ENCODE measurements around the gene SHKBP1.

Gene SHKBP1

GRCh38 chr19:40576585-40577451 is at the start of gene SHKBP1:
TSS of gene SHKBP1 (plus strand) at chr19:40576873. CDS start at chr19:40576900, 27 bp downstream.
- no peak for TF ChIP-seq CTCF (conservative IDR thresholded peaks at IDR 0.05; ENCODE audit: low read depth, low read length)
- peak within 1 kb of the TSS; percentile 69 for H3K4me3 ChIP-seq (ENCODE audit: low read depth, low read length)
- DNase-seq (ENCODE audit: low read depth), result peak; percentile 97

DNA sequence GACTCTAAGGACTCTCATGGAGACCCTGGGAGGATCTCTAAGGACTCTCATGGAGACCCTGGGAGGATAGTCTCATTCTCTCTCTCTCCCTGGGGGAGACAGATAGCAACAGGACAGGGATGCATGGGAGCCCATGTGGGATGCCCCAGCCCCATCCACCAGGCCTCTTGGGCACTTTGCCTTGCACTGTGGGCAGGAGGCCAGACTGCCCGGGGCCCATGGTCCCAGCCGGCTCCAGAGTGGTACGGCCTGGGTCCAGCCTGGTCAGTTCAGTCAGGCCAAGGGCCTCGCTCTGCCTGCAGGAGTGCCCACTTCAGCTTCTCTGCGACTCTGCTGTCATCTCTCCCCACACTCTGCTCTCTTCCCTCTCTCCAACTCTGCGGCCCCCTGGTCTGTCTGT is 48.6 kb upstream of the SHKBP1 start:
- TF ChIP-seq CTCF (conservative IDR thresholded peaks at IDR 0.05; ENCODE audit: low read depth, low read length), result no peak
- DNase-seq (ENCODE audit: low read depth), result no peak
- H3K4me3 ChIP-seq (ENCODE audit: low read depth, low read length), result no peak overlapping the region

DNA sequence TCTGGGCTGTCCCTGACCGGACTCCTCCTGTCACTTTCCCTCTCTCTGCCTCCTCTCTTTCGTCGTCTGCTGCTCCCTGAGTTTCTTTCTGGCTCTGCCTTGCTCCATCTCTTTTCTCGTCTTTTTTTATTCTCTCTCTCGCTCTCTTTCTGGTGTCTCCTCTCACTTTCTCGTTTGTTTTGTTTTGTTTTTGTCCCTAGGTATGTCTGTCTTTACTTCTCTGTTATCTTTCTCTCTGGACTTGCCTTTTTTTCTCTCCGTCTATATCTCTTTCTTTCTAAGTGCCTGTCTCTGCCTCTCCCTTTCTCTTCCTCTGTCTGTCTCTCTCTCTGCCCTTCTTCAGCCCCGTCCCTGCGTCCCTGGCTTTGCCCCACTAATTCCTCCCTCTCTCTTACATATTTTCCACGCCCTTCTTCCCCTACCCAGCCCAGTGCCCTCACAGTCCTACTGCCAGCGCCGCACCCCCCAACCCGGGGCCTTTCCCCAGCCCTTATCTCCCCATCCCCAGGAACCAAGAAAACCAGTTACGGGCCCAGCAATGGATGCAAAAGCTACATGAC is 48.1 kb upstream of the SHKBP1 start:
- DNase-seq (ENCODE audit: low read depth), result no peak
- H3K4me3 ChIP-seq (ENCODE audit: low read depth, low read length), result no peak overlapping the region
- TF ChIP-seq CTCF (conservative IDR thresholded peaks at IDR 0.05; ENCODE audit: low read depth, low read length), result no peak

DNA sequence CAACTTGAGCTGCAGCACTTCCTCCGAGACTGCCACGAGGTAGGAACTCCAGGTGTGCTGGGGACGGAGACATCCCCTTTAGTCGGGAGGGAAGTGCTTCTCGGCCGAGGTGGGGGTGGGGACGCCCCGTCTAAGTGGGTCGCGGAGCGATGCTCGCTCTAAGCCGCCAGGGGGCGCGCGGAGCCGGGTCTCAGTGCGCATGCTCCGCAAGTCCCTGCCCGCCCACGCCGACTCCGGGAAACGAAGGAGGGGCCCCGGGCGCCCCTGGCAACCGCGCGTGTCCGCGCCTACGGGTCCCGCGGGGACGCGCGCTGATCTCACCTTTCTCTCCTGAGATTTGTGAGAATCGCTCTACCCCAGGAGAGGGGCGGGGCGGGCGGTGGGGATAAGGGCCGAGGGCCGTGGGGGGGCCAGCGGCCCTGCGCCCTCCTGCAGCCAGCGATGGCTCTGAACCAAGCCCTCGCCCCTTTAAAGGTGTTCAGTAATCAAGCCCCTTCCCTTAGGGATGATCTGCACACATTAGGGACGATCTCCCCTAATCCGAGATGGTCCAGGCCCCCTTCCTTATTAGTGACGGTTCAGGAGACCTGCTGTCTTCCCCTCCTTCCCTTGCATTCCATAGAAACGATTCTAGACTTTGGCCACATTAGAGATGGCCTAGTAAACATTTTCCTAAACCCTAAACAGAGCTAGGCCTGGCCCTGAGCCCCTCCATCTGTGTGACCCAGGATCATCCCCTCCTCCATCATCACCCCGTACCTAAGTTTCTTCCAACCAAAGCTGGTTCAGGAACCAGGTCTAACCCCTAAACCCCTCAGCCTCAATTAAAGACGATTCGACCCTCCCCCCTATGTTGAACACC is 47.3 kb upstream of the SHKBP1 start:
- TF ChIP-seq CTCF (conservative IDR thresholded peaks at IDR 0.05; ENCODE audit: low read depth, low read length), result peak; percentile 86
- H3K4me3 ChIP-seq (ENCODE audit: low read depth, low read length), result peak overlapping the region; percentile 52
- DNase-seq (ENCODE audit: low read depth), result peak; percentile 76

- no peak for DNase-seq (ENCODE audit: low read depth)
- no peak overlapping the region for H3K4me3 ChIP-seq (ENCODE audit: low read depth, low read length)
- TF ChIP-seq CTCF (conservative IDR thresholded peaks at IDR 0.05; ENCODE audit: low read depth, low read length), result peak; percentile 23
These were observed 46.4 kb upstream of the SHKBP1 start for GRCh38 chr19:40530091-40530901.

- TF ChIP-seq CTCF (conservative IDR thresholded peaks at IDR 0.05; ENCODE audit: low read depth, low read length), result peak; percentile 52
- DNase-seq (ENCODE audit: low read depth), result peak; percentile 9
- no peak overlapping the region for H3K4me3 ChIP-seq (ENCODE audit: low read depth, low read length)
These were observed 43.2 kb upstream of the SHKBP1 start for GRCh38 chr19:40533508-40533907.
